PC-9 (cell line): ENCODE data around the gene RAD21L1.

Experiments used
- EZH2 ChIP-seq: fragments of 200-600 bp; sonication (generic); IDR thresholded peaks from 2 replicates; pipeline ENCODE4 v1.8.0; 2017; ENCODE audit warnings: antibody characterized with exemption, low read depth
- TF ChIP-seq, protein P1 (sequence below): fragments of 200-600 bp; sonication (generic); conservative IDR thresholded peaks from 2 replicates; pipeline ENCODE4 v1.6.1; 2017; ENCODE audit warnings: mixed run types, antibody characterized with exemption, mild to moderate bottlenecking, moderate library complexity

GRCh38 chr20:1183153-1183552 lies 42.7 kb upstream of the RAD21L1 start:
- TF ChIP-seq, protein P1, sequence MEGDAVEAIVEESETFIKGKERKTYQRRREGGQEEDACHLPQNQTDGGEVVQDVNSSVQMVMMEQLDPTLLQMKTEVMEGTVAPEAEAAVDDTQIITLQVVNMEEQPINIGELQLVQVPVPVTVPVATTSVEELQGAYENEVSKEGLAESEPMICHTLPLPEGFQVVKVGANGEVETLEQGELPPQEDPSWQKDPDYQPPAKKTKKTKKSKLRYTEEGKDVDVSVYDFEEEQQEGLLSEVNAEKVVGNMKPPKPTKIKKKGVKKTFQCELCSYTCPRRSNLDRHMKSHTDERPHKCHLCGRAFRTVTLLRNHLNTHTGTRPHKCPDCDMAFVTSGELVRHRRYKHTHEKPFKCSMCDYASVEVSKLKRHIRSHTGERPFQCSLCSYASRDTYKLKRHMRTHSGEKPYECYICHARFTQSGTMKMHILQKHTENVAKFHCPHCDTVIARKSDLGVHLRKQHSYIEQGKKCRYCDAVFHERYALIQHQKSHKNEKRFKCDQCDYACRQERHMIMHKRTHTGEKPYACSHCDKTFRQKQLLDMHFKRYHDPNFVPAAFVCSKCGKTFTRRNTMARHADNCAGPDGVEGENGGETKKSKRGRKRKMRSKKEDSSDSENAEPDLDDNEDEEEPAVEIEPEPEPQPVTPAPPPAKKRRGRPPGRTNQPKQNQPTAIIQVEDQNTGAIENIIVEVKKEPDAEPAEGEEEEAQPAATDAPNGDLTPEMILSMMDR, result no peak
- no peak for TF ChIP-seq EZH2
